ENCODE results near the gene HBQ1.
A peak's percentile ranks its signal among the peaks of the same experiment; 100 is the strongest.
"Not testable (repeated sequence)": the region's sequence is repeated elsewhere in the genome, so short reads cannot be mapped to it uniquely, and the experiment has no call there.

The HBQ1 gene

DNA sequence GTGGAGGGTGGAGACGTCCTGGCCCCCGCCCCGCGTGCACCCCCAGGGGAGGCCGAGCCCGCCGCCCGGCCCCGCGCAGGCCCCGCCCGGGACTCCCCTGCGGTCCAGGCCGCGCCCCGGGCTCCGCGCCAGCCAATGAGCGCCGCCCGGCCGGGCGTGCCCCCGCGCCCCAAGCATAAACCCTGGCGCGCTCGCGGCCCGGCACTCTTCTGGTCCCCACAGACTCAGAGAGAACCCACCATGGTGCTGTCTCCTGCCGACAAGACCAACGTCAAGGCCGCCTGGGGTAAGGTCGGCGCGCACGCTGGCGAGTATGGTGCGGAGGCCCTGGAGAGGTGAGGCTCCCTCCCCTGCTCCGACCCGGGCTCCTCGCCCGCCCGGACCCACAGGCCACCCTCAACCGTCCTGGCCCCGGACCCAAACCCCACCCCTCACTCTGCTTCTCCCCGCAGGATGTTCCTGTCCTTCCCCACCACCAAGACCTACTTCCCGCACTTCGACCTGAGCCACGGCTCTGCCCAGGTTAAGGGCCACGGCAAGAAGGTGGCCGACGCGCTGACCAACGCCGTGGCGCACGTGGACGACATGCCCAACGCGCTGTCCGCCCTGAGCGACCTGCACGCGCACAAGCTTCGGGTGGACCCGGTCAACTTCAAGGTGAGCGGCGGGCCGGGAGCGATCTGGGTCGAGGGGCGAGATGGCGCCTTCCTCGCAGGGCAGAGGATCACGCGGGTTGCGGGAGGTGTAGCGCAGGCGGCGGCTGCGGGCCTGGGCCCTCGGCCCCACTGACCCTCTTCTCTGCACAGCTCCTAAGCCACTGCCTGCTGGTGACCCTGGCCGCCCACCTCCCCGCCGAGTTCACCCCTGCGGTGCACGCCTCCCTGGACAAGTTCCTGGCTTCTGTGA, 3.5 kb upstream of the HBQ1 start, which contains the start of gene HBA1:
Gene HBA1, plus strand, starts transcription at position 204 of the 906 bp plus-strand sequence. Its CDS starts 37 bp downstream, at position 241.
- DNase-seq, result not testable (repeated sequence)

DNA sequence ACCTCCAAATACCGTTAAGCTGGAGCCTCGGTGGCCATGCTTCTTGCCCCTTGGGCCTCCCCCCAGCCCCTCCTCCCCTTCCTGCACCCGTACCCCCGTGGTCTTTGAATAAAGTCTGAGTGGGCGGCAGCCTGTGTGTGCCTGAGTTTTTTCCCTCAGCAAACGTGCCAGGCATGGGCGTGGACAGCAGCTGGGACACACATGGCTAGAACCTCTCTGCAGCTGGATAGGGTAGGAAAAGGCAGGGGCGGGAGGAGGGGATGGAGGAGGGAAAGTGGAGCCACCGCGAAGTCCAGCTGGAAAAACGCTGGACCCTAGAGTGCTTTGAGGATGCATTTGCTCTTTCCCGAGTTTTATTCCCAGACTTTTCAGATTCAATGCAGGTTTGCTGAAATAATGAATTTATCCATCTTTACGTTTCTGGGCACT, 2.9 kb upstream of the HBQ1 start:
- DNase-seq, result no peak

DNA sequence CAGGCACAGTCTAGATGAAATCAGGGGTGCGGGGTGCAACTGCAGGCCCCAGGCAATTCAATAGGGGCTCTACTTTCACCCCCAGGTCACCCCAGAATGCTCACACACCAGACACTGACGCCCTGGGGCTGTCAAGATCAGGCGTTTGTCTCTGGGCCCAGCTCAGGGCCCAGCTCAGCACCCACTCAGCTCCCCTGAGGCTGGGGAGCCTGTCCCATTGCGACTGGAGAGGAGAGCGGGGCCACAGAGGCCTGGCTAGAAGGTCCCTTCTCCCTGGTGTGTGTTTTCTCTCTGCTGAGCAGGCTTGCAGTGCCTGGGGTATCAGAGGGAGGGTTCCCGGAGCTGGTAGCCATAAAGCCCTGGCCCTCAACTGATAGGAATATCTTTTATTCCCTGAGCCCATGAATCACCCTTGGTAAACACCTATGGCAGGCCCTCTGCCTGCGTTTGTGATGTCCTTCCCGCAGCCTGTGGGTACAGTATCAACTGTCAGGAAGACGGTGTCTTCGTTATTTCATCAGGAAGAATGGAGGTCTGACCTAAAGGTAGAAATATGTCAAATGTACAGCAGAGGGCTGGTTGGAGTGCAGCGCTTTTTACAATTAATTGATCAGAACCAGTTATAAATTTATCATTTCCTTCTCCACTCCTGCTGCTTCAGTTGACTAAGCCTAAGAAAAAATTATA, 2.1 kb upstream of the HBQ1 start:
- no peak for DNase-seq

DNA sequence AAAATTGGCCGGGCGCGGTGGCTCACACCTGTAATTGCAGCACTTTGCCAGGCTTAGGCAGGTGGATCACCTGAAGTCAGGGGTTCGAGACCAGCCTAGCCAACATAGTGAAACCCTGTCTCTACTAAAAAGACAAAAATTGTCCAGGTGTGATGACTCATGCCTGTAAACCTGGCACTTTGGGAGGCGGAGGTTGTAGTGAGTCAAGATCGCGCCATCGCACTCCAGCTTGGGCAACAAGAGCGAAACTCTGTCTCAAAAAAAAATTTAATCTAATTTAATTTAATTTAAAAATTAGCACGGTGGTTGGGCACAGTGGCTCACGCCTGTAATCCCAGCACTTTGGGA, 1.6 kb upstream of the HBQ1 start:
- no peak for DNase-seq

DNA sequence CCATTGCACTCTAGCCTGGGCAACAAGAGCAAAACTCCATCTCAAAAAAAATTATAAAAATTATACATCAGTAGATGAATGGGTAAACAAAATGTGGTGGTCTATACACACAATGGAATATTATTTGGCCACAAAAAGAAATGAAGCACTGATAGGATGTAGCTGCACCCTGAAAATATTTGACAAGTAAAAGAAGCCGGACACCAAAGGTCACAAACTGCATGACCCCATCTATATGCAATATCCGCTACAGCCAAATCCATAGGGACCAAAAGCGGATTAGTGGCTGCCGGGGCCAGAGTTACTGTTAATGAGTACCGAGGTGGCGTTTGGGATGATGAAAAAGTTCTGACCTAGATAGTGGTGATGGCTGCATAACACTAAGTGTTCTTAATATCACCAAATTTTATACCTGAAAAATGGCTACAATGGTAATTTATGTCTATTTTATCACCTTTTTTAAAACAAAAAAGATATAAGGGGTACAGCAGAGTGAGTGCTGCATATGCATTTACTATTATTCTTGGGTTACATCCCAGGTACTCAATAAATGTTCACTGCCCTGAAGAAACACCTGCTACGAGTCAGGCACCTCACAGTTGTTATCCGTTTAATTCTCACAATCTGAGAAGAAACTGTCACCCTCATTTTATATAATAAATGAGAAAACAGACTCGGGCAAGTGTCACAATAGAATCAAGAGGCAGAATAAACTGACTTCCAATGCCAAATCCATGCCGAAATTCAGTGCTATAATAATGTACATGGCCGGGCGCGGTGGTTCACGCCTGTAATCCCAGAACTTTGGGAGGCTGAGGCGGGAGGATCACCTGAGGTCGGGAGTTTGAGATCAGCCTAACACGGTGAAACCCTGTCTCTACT, 807 bp upstream of the HBQ1 start:
- no peak for DNase-seq

DNA sequence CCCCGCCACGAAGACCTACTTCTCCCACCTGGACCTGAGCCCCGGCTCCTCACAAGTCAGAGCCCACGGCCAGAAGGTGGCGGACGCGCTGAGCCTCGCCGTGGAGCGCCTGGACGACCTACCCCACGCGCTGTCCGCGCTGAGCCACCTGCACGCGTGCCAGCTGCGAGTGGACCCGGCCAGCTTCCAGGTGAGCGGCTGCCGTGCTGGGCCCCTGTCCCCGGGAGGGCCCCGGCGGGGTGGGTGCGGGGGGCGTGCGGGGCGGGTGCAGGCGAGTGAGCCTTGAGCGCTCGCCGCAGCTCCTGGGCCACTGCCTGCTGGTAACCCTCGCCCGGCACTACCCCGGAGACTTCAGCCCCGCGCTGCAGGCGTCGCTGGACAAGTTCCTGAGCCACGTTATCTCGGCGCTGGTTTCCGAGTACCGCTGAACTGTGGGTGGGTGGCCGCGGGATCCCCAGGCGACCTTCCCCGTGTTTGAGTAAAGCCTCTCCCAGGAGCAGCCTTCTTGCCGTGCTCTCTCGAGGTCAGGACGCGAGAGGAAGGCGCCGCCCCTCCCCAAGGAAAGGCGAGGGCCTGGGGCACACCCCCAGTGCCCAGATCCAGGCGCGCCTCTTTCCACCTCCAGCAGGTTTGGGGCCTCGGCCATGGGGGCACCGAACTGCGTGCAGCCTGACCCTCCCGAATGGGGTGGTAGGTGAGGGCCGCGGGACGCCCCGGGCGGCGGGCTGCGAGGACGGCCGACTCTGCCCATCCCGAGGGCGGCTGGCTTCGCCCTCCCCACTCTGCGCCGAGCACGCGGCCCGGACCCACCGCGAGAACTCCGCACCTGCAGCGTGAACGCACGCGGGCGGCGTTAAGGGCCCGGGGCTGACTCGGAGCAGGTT, 664 bp downstream of the HBQ1 start:
- DNase-seq, result peak; percentile 73

DNA sequence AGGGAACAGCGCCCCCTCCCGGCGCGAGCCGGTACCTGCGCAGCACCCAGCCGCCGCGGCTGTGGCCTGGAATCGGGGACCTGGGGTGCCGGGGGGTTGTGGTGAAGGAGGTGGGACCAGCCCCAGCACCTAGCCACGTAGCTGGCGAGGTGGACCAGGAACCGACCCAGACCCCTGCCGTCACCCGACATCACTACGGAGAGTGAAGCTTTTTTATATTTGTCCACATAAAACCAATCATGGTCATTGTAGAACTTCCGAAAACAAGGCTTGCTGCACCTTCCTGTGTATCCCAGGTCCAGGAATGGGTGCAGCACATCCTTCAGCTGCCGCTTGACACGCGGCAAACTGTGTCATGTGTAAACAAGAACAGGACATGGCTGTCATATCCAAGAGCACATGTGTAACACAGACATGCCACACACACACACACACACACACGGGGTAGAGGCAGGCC, 1.3 kb downstream of the HBQ1 start:
- DNase-seq, result no peak

DNA sequence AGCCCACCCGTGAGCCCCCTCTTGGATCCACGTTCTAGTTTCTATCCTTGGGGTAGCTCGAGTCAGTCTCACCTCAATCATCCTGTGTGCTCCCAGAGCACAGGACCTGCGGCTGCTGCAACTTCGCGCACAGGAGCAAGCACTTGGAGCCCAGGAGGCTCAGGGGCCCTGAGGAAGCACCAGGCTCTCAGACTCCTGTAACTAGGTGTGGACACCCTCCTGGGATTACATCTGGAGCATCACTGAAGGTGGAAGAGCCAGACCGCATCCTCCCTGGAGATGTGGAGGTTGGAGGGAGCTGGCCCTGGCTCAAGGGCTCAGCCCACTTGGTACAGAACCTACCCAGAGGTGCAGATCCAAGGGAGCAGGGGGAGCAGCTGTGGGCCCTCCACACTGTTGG, 2.7 kb downstream of the HBQ1 start:
- DNase-seq, result no peak

DNA sequence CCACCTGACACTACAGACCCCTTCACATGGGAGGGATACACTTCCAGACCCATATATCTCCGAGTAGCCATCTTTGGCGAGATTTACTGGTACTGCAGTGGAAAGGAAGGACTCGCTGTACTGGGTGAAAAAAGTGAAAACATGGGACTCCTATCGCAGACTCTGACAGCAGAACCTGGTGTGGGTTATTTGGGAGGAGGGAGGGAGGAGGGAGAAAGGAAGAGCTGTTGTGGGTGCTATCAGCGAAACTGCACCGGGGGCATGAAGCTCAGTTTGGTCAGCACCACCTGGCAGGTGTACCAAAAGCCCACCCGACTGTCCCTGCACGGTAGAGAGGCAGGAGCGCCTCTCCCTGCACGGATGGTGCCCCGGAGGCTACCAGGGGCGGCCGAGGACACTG, 5.0 kb downstream of the HBQ1 start:
- no peak for DNase-seq

DNA sequence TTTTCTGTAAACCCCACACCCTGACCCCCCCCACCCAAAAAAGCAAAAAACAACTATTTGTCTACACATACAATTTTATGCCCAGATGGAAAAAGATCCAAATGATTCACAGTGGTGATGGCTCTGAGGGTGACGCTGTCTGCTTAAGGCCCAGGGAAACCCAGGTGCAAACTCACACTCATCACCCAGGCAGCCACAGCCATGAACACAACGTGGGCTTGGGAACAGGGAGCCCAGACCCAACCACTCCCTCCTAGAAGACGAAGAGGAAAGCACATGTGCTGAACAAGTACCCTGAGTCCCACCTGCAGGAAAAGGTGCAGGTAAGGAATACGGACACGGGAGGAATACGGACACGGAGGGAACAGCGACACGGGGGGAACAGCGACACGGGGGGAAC, 5.4 kb downstream of the HBQ1 start:
- DNase-seq, result no peak

DNA sequence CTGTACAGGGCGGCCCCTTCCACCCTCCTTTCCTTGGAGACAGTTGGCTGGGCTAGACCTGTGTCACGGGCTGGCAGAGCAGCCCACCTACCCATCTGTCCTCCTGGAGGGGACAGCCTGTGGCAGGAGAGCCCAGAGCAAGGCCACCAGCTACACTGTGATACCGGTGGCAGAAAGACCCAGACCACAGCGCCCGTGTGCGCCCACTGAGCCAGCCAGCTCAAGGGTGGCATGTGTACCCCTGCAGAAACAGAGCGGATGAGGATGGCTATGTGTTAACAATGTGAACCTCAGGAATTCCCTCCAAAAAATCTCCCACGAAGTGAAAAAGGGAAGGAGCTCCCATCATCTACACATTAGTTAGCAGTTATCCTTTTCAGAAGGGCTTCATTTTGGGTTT, 7.1 kb downstream of the HBQ1 start:
- DNase-seq, result no peak

DNA sequence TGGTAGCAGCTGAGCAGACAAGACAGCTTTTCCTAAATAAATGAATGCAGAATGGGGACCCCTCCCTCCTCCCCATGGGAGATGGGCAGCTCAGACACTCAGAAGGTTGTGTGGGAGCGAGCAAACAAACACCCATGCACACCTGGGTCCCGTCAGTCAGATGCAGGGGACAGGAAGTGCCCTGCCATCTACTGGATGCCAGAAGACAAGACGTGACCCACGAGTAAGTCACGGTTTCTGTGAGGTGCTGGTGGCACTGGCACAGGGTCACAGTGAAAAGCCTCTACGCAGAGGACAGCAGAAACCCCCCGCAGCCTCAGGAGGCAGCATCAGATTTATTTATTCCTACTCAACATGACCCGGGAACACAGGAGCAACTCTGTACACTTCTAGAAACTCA, 8.4 kb downstream of the HBQ1 start:
- DNase-seq, result peak; percentile 8

DNA sequence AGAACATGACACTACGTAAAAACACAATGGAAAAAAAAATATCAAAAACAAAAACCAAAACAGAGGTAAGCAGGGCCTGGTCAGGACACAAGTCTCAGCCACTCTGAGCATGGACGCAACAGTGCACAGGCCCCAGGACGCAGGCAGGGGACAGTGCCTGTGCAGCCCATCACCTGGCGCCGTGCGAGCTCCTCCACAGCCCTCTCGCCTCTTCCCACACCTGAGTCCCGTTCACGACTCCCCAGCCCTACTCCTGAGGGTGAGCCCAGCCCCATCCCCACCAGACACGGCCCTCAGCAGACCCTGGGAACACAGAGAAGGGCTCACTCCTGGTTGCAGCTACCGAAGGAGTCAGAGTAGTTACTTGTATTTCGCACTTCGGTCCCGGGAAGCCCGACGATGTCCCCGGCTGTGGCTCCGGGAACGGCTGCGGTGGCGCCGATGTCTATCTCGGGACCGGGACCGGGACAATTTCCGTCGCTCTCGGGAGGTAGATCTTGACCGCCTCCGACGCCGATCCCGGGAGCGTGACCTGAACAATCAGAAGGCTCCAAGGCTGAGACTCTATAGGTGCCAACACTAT, 9.4 kb downstream of the HBQ1 start:
- DNase-seq, result no peak

DNA sequence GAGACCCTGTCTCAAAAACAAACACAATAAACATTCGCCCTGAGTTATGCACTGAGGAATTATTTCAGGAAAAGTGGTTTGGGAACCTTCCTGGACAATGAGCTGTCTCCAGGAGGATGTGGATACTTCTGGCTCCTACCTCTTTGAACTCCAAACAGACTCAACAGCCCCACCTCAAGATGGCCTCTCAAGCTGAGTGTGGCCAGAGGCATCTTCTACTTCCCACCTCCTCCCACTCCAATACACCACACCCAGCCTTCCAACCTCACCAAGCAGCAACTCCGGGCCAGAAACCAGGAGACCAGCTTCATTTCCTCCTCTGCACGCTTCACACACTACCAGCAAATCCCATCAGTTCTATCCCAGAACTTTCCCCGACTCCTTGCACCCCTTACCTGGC, 11.6 kb downstream of the HBQ1 start:
- no peak for DNase-seq

DNA sequence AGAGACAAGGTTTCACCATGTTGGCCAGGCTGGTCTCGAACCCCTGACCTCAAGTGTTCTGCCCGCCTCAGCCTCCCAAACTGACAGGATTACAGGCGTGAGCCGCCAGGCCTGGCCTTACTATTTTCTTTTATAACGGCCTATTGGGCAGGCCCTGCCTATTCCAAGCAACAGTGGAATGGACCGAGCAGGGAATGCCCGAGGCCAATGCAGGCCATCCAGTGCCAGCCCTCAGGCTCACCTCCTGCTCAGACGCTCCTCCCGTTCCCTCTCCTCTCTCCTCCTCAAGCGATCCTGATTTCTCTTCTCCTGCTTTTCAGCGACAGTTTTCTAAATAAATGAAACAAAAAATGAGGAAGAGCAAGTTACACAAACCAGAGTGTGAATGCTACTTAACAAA, 12.4 kb downstream of the HBQ1 start:
- DNase-seq, result no peak

DNA sequence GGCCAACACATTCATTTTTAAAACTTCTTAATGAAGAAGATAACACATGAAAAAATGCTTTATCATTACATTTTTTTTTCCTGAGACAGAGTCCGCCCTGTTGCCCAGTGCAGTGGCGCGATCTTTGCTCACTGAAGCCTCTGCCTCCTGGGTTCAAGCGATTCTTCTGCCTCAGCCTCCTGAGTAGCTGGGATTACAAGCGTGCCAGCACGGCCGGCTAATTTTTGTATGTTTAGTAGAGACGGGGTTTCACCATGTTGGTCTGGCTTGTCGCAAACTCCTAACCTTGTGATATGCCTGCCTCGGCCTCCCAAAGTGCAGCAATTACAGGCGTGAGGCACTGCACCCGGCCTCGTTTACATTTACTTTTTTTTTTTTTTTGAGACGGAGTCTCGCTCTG, 13.2 kb downstream of the HBQ1 start:
- DNase-seq, result no peak

DNA sequence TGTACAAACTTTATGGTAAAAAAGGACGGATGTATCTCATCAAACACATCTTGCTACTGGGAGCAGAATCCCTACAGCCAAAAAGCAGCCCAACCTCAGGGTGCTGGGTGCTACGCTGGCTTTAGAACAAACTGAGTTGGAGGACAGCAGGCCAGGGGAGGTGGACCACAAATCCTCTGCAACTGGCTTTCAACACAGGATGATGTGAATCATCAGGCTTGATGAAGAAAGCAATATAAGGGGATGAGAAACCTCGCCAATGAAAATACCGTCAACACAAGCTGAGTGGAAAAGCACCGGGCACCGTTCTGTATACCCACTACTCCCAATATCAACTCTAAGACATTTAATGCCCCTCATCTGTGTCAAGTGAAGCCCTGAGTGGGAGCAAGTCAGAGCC, 14.3 kb downstream of the HBQ1 start:
- DNase-seq, result no peak

DNA sequence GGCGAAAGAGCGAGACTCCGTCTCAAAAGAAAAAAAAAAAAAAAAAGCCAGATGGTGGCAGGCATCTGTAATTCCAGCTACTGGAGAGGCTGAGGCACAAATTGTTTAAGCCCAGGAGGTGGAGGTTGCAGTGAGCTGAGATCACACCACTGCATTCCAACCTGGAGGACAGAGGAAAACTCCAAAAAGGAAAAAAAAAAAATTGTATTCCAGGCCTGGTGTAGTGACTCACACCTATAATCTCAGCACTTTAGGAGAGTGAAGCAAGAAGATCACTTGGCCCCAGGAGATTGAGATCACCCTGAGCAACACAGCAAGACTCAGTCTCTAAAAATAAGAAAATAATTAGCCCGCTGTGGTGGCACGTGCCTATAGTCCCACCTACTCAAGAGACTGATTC, 20.1 kb downstream of the HBQ1 start:
- DNase-seq, result no peak

DNA sequence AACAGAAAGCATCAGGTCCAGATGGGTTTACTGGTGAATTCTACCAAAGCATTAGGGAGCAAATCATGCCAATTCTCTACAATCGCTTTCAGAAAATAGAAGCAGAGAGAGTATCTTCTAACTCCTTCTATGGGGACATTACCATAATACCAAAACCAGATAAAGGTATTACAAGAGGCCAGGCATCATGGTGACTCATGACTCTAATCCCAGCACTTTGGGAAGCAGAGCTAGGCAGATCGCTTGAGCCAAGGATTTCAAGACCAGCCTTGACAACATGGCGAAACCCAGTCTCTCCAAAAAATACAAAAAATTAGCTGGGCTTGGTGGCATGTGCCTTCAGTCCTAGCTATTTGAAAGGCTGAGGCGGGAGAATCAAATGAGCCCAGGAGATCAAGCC, 23.0 kb downstream of the HBQ1 start:
- DNase-seq, result no peak

DNA sequence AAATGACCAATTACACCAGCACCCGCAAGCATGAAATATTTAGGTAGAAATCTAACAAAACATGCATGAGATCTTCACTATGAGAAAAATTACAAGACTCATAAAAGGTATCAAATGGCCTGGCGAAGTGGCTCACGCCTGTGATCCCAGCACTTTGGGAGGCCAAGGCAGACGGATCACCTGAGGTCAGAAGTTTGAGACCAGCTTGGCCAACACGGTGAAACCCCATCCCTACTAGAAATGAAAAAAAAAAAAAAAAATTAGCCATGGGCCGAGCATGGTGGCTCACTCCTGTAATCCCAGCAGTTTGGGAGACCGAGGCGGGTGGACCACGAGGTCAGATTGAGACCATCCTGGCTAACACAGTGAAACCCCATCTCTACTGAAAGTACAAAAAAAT, 23.8 kb downstream of the HBQ1 start:
- DNase-seq, result not testable (repeated sequence)

DNA sequence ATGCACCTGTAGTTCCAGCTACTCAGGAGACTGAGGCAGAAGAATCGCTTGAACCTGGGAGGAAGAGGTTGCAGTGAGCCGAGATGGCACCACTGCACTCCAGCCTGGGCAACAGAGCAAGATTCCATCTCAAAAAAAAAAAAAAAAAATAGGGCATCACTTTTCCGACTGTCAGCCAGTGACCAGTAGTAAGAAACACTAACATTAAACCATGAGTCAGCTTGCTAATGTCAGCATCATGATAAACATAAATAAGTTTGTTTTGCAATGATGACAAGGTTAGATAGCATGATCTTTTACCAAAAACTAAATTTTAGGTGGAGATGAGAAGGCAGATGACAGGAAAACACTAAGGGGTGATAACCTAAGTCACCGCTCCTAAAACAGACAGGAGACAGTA, 29.1 kb downstream of the HBQ1 start:
- not testable (repeated sequence) for DNase-seq
